Vagina (tissue), 2 donors: ENCODE data around the gene CETP.

Experiments used
- POLR2A ChIP-seq, 2 donors: fragments of 450-650 bp; IDR thresholded peaks; one replicate each; pipeline ENCODE4 v1.6.1; 2017; ENCODE audit warnings: antibody characterized with exemption in 2 of 2, mild to moderate bottlenecking in 2 of 2, moderate library complexity in 2 of 2
- POLR2AphosphoS5 ChIP-seq, 2 donors: sonication (generic); formaldehyde crosslinking; IDR thresholded peaks; one replicate each; pipeline ENCODE4 v1.9.0; 2017; ENCODE audit warnings: antibody characterized with exemption in 2 of 2, mild to moderate bottlenecking in 2 of 2, low read depth in 1 of 2; ENCODE audit not compliant: insufficient read depth in 1 of 2
- TF ChIP-seq, protein P1 (sequence below), 3 experiments: fragments of 450-650 bp in 2 of 3; fragments of 200-600 bp in 1 of 3; sonication (generic) in 1 of 3; IDR thresholded peaks; one replicate each; pipeline ENCODE4 v1.5.1; 2017 to 2019; ENCODE audit warnings: antibody characterized with exemption in 3 of 3, mild to moderate bottlenecking in 2 of 3, moderate library complexity in 2 of 3

- no peak for TF ChIP-seq POLR2A (IDR thresholded peaks at IDR 0.05)
- TF ChIP-seq, protein P1, sequence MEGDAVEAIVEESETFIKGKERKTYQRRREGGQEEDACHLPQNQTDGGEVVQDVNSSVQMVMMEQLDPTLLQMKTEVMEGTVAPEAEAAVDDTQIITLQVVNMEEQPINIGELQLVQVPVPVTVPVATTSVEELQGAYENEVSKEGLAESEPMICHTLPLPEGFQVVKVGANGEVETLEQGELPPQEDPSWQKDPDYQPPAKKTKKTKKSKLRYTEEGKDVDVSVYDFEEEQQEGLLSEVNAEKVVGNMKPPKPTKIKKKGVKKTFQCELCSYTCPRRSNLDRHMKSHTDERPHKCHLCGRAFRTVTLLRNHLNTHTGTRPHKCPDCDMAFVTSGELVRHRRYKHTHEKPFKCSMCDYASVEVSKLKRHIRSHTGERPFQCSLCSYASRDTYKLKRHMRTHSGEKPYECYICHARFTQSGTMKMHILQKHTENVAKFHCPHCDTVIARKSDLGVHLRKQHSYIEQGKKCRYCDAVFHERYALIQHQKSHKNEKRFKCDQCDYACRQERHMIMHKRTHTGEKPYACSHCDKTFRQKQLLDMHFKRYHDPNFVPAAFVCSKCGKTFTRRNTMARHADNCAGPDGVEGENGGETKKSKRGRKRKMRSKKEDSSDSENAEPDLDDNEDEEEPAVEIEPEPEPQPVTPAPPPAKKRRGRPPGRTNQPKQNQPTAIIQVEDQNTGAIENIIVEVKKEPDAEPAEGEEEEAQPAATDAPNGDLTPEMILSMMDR (IDR thresholded peaks at IDR 0.05), result no peak
- peak in 1 of 2 donors; percentile 62 for TF ChIP-seq POLR2AphosphoS5 (IDR thresholded peaks at IDR 0.05; ENCODE audit: insufficient read depth in 1 of 2, low read depth in 1 of 2)
These were observed 38.7 kb downstream of the CETP start for GRCh38 chr16:57000271-57001025.
